Activated CD4-positive, alpha-beta T cell treated with anti-CD3 and anti-CD28 coated beads, Interleukin-2, amount 50 U/mL, for 48 hours (primary cell): Measurements from ENCODE around the gene HTR3A.
"Not testable (repeated sequence)": the region's sequence is repeated elsewhere in the genome, so short reads cannot be mapped to it uniquely, and the experiment has no call there.

Source experiments
- DNase-seq, 2 experiments: peaks; one replicate each; pipeline ENCODE4 v3.0.0-alpha.2; 2020

HTR3A gene

DNA sequence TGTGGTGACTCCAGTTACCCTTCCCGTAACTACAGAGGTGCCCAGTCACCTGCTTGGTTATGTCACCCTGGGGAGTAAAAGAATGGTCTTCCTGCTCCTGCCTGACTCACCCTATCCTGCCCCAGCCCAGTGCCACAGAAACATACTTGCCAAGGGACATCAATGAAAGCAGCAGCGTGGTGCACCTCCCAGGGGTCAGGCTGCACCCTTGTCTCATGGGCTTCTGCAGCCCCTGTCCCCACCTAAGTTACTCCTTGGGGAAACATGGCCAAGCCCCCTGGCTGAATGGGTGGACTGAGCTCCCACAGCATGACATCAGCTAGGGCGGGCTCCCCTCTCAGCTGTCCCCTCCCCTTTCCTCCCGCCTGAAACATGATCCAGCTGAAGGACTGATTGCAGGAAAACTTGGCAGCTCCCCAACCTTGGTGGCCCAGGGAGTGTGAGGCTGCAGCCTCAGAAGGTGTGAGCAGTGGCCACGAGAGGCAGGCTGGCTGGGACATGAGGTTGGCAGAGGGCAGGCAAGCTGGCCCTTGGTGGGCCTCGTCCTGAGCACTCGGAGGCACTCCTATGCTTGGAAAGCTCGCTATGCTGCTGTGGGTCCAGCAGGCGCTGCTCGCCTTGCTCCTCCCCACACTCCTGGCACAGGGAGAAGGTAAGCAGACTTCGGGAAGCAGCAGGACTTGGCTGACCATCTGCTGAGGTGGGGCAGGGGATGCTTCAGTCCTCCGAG is at the start of gene HTR3A:
TSS of gene HTR3A (plus strand) at position 368 of the 730 bp plus-strand sequence. CDS start at position 586, 218 bp downstream.
- no peak for DNase-seq

DNA sequence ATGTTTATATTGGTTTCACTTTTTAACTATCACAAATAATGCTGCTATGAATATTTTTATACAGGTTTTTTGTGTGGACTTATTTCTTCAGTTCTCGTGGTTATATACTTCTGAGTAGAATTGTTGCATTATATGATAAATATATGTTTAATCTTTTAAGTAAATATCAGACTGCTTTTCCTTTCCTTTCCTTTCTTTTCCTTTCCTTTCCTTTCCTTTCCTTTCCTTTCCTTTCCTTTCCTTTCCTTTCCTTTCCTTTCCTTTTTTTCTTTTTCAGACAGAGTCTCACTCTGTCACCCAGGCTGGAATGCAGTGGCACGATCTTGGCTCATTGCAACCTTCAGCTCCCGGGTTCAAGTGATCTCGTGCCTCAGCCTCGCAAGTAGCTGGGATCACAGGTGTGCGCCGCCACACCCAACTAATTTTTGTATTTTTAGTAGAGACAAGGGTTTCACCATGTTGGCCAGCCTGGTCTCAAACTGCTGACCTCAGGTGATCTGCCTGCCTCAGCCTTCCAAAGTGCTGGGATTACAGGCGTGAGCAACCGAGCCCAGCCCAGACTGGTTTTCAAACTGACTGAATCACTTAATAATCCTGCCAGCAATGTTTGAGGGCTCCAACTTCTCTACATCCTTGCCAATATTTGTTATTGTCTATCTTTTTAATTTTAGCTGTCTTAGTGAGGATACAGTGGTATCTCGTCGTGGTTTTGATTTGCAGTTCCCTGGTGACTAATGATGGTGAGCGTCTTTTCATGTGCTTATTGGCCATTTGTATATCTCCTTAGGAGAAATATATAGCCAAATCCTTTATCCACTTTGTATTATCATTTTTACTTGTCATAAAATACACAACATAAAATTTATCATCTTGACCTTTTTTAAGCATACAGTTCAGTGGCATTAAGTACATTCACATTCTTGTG is 48.4 kb upstream of the HTR3A start:
- DNase-seq = no peak

DNA sequence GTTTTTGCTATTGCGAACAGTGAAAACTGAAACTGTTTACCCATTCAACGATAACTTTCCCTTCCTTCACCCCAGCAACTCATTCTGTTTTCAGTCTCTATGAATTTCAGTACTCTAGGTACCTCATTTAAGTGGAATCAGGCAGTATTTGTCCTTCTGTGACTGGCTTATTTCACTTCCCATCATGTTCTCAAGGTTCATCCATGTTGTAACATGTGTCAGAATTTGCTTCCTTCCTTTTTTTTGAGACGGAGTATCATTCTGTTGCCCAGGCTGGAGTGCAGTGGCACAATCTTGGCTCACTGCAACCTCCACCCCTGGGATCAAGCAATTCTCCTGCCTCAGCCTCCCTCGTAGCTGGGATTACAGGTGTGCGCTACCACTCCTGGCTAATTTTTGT is 46.6 kb upstream of the HTR3A start:
- DNase-seq = no peak

DNA sequence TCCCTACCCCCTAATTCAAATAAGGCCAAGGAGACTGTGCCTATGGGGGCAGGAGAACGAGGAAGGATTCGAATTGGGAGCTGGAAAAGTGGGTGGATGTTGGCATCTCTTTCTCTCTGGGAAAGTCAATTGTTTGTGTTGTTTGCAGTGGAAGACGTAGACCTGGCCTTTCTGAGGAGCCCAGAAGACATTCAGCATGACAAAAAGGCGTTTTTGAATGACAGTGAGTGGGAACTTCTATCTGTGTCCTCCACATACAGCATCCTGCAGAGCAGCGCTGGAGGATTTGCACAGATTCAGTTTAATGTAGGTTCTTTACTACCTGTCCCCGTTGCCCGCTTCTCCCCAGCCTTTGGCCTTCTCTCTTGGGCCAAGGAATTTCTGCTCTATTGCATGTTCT is 42.1 kb upstream of the HTR3A start:
- no peak for DNase-seq

DNA sequence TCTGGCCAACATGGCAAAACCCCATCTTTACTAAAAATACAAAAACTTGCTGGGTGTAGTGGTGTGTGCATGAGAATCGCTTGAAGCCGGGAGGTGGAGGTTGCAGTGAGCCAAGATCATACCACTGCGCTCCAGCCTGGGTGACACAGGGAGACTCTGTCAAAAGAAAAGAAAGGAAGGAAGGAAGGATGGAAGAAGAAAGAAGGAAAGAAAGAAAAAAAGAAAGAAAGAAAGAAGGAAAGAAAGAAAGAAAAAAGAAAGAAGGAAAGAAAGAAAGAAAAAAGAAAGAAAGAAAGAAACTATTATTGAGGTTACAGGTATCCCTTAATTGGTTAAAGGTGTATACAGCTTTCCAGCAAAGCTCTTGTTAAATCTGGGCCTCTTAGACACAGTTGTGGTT is 40.7 kb upstream of the HTR3A start:
- DNase-seq = not testable (repeated sequence)

DNA sequence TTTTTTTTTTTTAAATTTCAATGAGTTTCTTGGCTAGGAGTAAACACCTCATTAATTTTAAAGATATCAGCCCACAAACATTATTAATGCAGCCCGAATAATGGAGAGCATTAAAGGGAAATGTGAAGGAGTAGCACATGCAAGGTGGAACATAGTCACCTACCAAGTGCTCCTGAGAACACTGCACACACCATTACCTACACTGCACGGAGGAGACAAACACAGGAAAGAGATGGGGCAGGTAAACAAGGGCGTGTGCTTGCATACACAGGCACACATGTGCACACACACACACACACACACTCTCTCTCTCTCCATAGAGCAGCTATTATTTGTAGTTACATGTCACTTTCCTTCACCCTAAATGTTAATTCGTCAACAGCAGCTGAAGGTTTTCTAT is 40.1 kb upstream of the HTR3A start:
- no peak for DNase-seq

DNA sequence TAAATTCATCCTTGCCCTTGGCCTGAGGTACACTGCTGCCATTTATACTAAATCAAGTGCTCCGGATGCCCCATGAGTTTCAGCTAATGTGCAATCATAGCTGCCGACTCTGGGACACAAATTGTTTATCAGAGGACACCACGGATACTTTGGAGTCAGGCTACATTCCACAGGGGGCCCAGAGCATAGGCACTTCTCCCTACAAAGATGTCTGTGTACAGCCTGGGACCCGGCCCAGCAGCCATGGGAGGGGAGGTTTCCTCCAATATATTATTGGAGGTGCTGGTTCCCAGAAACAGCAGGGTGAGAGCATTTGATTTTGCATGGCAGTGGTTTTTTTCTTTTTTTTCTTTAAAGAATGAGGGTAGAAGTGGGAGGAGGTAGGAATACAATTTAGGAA is 39.0 kb upstream of the HTR3A start:
- no peak for DNase-seq

DNA sequence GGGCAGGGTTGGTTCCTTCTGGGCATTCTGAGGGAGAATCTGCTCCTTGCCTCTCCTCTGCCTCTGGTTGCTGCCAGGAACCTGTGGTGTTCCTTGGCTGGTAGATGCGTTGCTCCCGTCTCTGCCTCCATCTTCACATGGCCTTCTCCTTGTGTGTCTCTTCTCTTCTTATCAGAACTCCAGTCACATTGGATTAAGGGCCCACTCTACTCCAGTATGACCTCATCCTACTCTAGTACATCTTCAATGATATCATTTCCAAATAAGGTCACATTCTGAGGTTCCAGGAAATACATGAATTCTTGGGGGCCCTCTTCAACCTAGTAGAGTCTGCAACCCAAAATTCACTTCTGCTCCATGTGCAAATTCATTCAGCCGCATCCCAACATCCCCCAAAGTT is 37.0 kb upstream of the HTR3A start:
- no peak for DNase-seq

DNA sequence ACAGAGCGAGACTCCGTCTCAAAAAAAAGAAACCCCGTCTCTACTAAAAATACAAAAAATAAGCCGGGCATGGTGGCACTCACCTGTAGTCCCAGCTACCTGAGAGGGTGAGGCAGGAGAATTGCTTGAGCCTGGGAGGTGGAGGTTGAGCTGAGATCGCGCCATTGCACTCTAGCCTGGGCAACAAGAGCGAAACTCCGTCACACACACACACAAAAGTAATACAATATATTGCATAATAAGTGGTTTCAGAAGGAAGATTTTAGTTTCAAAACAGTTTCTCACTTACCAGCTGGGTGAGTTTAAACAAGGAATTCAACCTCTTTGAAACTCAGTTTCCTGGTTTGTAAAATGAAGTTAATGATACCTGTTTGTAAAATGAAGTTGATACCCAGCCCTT is 32.7 kb upstream of the HTR3A start:
- DNase-seq = no peak

DNA sequence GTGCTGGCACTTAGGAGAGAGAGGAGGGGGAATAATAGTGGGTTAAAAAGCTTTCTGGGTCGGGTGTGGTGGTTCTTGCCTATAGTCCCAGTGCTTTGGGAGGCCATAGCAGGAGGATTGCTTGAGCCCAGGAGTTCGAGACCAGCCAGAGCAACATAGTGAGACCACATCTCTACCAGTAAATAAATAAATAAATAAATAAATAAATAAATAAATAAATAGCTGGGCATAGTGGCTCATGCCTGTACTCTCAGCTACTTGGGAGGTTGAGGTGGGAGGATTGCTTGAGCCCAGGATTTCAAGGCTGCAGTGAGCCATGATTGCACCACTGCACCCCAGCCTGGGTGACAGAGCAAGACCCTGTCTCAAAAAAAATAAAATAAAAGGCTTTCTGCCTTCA is 28.7 kb upstream of the HTR3A start:
- DNase-seq = not testable (repeated sequence)

DNA sequence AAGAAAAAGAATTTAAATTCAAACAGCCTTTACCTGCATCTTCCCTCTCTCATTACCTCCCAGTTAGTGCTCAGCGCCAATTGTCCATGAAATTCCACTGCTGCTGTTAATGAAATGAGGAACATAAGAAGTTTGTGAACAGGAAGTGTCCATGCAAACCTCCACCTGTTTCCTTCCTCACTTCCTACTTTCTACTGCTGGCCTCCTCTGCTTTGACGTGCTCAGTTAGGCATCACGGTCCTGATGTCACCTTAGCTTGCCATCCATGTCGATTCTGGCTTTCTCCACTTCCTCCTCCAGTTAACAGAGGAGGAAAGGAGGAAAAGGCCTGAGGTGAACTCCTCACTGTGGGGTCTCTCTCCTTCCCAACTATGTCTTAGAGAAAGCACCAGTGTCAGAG is 26.9 kb upstream of the HTR3A start:
- no peak for DNase-seq

DNA sequence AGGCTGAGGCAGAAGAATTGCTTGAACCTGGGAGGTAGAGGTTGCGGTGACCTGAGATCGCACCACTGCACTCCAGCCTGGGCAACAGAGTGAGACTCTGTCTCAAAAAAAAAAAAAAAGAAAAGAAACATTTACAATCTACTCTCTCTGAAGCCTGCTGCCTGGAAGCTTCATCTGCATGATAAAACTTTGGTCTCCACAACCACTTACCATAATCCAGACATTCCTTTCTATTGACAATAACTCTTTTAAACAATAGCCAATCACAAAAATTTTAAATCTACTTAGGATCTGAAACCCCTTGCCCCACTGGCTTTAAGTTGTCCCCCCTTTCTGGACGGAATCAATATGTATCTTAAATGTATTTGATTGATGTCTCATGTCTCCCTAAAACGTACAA is 25.0 kb upstream of the HTR3A start:
- DNase-seq = no peak

DNA sequence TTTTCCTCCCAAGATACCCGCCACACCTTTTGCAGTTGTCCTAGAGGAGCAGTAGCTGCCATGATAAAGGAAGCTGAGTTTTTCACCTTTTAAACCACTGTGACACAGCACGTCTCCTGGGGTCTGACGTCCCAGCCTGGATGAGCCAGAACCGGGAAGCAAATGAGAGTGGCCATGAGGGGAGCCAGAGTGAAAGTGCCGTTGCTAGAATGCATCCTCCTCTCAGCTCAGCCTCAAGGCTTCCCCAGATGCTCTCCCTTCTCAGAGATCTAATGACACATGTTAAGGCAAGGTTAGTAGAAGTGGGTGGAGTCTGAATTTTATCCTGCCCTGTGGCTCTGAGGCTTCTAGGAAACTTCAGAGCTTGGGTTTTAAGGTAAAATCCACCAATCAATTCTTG is 23.4 kb upstream of the HTR3A start:
- no peak for DNase-seq

DNA sequence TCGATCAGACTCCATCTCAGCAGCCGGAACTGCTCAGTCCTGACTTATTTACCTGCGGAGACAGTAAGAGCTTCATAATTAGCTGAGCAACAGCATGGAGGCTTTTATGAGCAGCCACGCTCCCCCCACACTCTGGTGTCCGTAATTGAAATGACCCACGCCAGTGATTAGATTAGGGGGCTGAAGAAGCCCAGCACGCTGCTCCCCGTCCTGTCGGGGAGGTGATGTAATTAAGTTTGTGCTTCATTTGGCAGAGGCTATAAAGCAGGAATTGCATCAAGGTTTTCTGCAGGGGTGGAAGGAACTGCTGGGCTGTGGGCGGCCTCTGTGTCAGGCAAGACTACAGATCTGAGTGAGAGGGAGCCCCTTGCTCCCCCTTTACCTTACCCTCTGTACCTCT is 22.8 kb upstream of the HTR3A start:
- no peak for DNase-seq

DNA sequence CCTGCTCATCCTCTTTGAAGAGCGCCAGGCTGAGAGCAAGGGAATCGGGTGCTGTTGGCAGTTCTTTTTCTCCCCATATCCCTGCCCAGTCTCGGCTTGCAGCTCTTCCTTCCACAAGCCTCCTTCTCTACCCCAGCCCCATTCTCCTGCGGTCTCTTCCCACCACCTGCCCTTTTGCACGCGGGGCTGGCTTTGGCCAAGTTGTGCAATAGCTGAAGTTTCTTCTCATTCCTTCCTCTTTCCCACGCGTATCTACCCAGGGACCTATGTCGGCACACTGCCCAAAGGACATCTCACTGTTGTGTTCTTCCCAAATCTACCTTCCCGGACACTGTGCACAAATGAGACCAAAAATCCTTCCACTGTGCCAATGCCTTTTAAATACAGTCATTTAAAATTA is 22.3 kb upstream of the HTR3A start:
- DNase-seq = no peak

DNA sequence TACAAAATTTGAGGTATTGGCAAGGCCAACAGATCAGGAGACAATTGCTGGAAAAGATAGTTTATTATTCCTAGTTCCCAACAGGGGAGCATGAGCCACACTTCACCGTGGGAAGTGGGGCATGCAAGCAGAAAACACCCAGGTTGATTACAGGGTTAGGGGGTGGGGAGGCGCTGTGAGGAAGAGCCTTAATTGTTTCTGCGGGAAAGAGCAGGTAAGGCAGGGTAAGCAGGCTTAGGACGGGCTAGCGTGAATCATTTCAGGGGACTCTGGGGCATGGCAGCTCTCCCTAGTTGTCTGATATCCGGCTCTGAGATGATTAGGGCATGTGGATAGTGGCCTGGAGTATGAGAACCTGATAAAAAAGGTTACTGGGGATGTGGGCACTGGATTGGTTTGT is 20.7 kb upstream of the HTR3A start:
- DNase-seq = no peak

DNA sequence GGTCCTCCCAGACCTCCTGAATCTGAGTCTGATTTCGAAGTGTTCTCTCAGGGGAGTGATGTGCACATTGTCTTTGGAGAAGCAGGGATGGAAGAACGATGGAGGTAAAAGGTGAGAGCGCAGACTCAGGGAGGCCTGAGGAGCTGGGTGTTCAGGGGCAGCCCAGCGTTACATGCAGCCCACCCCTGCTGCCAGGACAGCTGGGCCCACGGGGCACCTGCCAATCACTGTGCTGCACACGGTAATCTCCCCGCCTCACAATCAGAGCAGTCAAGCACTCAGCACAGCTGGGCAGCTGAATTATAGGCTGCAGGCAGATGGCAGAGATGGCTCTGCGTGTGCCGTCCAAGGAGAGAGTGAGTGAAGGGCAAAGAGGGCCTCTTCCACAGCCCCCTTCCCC is 17.9 kb upstream of the HTR3A start:
- DNase-seq = no peak

DNA sequence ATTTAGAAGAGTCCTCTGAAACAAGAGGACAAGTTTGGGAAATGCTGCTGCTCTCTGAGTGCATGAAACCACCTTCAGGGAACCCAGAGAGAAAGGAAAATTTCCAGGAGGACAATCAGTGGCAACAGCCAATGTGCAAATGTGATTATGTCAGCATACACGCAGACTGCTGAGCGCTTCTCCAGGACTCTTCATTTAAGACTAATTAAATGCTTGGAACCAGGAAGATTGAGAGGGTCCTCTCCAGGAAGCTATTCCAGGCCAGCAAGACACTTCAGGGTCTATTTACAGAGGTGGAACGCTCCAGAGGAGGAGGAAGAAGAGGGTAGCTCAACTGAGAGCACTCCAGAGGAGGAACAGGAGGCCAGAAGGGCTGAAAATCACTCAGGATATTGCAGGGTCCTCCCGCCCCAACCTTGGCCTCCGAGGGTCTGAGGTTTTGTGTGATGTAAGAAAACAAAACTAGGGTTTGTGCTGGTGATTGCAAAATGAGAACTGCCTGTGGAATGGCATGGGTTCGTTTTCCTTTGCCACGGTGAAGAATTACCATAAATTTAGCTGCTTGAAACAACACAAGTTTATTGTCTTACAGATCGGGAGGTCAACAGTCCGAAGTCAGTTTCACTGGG is 14.1 kb upstream of the HTR3A start:
- DNase-seq = no peak

DNA sequence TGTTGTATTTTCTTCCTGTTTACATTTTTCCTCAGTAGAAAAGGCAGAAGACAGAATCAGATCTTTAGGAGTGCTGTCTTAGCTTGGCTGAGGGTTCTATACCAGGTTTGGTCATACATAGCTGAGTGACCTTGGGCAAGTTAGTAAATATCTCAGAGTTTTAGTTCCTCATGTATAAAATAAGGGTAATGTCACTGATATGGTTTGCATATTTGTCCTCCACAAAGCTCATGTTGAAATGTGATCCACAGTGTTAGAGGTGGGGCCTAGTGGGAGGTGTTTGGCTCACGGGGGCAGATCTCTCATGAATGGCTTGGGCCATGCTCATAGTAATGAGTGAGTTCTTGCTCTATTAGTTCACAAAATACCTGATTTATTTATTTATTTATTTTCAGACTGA is 7.5 kb upstream of the HTR3A start:
- DNase-seq = no peak

DNA sequence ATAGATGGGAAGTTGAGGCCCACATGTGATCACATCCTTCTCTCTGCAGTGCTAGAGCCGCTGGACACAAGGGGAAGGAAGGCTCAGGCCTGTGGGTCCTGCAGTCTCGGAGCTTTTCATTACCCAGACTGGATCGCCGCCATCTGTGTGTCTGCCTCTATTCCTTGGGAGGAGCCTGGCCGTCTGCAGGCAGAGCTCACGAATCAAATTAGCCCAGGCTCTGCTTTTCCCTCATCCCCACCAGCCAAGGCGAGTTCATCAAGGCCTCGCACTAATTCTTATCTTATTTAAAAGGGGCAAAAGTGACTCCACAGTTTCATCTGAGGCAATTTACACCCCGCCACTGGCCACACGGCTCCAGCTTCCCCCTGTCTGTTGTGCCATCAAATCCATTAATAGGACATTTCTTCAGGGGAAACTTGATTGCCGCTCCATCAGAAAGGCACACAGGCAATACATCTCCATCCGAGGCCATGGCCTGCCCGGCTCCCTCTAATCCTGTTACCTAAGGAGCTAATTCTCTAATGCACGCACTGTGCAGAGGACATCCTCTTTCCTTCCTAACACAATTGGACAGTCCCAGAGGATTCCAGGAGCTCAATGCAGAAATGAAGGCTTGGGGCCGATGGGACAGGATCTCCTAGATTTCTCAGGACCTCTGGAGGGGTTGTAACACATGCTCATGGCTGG is 3.3 kb upstream of the HTR3A start:
- DNase-seq = no peak

DNA sequence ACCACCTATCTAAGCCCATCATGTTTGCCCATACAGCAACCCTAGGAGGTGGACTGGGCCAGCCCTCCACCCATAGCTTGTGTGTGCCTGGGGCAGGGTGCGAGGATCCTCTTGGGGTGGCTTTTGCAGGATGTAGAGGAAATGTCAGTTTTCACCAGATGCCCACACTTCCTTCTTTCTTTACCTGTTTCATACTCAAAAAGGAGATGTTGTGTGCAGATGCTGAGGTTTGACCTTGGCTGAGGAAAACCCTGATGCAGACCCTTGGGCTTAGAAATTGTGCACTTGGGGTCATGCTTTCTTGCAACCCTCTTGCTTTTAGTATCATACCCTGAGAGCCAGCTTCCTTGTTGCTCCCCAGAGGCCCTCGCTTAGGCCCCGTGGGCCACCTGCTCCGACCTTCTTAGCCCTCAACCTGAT is 2.2 kb downstream of the HTR3A start:
- DNase-seq = no peak

DNA sequence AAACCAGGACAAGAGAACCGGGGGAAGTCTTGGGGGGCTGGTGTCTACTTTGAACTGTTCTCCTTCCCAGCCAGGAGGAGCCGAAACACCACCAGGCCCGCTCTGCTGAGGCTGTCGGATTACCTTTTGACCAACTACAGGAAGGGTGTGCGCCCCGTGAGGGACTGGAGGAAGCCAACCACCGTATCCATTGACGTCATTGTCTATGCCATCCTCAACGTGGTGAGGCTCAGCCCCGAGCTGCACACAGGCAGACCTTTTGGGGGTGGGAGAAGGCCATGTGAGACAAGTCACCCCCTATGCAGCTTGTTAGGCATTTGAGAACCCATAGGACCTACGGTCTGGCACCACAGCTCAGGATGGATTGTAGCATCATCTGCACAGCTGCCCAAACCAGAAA is 2.8 kb downstream of the HTR3A start:
- no peak for DNase-seq

DNA sequence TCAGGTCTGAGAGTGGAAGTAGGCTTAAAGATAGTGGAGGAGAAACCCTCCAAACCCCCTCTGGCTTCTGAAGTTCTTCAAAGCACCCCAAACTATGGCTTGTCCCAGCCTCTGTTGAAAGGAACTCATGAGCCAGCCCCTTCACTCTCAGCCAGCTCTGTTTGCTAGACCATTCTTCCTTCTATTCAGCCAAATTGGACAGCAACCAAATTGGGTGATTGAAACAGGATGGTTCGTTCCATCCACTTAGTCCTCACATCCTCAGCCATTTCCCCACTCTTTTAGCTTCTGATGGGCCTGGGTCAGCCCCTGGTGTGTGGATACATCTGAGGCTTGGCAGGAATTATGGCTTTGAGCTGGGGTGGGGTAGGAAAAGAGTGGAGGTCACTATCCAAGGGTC is 4.5 kb downstream of the HTR3A start:
- no peak for DNase-seq
